H1 (cell line): ENCODE data around the gene CLEC16A.

ENCODE experiments used
- POLR2A ChIP-seq, 2 experiments: IDR thresholded peaks; 1 replicate in 1 of 2; 2 replicates in 1 of 2; pipeline ENCODE4 v1.6.1; 2011; ENCODE audit warnings: low read depth in 2 of 2, low read length in 2 of 2, mild to moderate bottlenecking in 2 of 2; ENCODE audit errors: control extremely low read depth in 1 of 2
- RAD21 ChIP-seq, 2 experiments: IDR thresholded peaks in 1 of 2; conservative IDR thresholded peaks in 1 of 2; 2 replicates each; pipeline ENCODE4 v1.6.1; 2011; ENCODE audit warnings: low read depth in 2 of 2, low read length in 2 of 2, improper control_type of control experiment in 1 of 2, inconsistent platforms in 1 of 2, mild to moderate bottlenecking in 1 of 2, moderate library complexity in 1 of 2

- TF ChIP-seq POLR2A (IDR thresholded peaks at IDR 0.05; ENCODE audit: control extremely low read depth in 1 of 2, low read depth in 2 of 2, low read length in 2 of 2) (no peak), RAD21 (IDR thresholded peaks at IDR 0.05 in 1 of 2, conservative IDR thresholded peaks at IDR 0.05 in 1 of 2; ENCODE audit: low read depth in 2 of 2, low read length in 2 of 2) (peak; percentile 96)
Measured at GRCh38 chr16:10918294-10919002, 25.9 kb upstream of the CLEC16A start.
